Measurements from ENCODE around the gene PSMB5. TPM values are rescaled to one million over a fixed set of nuclear protein-coding genes. Genes with fewer than 3 reads are reported as not detected.
"Not testable (repeated sequence)": the region's sequence is repeated elsewhere in the genome, so short reads cannot be mapped to it uniquely, and the experiment has no call there.

PSMB5 gene
- total RNA-seq, 2 experiments from 2014 or later: 60.4 to 60.7 TPM

- Mint-ChIP-seq H3K4me1 (peaks cover 35% of the 10 kb centered on the region), H3K36me3 (ENCODE audit: low read depth) (no peaks in the 10 kb centered on the region), H3K27ac (no peak overlapping the region), H3K9me3 (no peaks in the 10 kb centered on the region), H3K4me3 (no peak overlapping the region), H3K27me3 (no peaks in the 10 kb centered on the region)
- no peak for DNase-seq
- CTCF ChIA-PET: no interaction called here
- POLR2A ChIA-PET: no interaction called here
Observed at GRCh38 chr14:23018107-23018506, 16.6 kb downstream of the PSMB5 start.

DNA sequence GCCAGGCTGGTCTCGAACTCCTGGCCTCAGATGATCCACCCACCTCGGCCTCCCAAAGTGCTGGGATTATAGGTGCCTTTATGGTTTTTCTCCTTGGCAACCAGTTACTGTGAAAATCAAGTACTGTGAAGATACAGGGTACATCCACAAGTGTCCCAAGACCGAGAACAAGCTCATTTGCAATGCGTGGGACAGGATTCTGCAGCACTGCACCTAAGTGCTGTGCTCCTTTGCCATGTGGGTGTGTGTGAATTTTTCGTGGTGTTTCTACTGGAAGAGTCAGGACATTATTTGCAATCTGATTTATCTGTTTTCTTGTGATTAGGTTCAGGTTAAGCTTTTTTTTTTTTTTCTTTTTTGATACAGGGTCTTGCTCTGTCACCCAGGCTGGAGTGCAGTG lies 17.6 kb downstream of the PSMB5 start:
- H3K36me3 Mint-ChIP-seq (ENCODE audit: low read depth): no peaks in the 10 kb centered on the region
- H3K9me3 Mint-ChIP-seq: no peaks in the 10 kb centered on the region
- ChIA-PET POLR2A (interaction anchor here (0.5 kb wide), 1 partner anchor 10 kb away, joined by 3 read pairs; no protein-coding TSS in a partner anchor), CTCF (interaction anchor here (0.5 to 1.6 kb wide), 9 partner anchors 10 to 418 kb away, joined by 3 to 10 read pairs (median 3); no protein-coding TSS in a partner anchor)
- no peak overlapping the region for H3K27ac Mint-ChIP-seq
- no peak overlapping the region for H3K4me3 Mint-ChIP-seq
- peaks cover 28% of the 10 kb centered on the region for H3K4me1 Mint-ChIP-seq
- no peak for DNase-seq
- H3K27me3 Mint-ChIP-seq: no peaks in the 10 kb centered on the region

- POLR2A ChIA-PET: no interaction called here
- no peak for DNase-seq
- Mint-ChIP-seq H3K27me3 (no peaks in the 10 kb centered on the region), H3K4me1 (peaks cover 16% of the 10 kb centered on the region), H3K9me3 (no peaks in the 10 kb centered on the region), H3K27ac (peak overlapping the region; percentile 16), H3K4me3 (no peak overlapping the region), H3K36me3 (ENCODE audit: low read depth) (no peaks in the 10 kb centered on the region)
- CTCF ChIA-PET: interaction anchor here (0.6 to 1.5 kb wide), 4 partner anchors 8 to 16 kb away, joined by 3 to 4 read pairs (median 4); no protein-coding TSS in a partner anchor
Observed at GRCh38 chr14:23015618-23016017, 19.1 kb downstream of the PSMB5 start.

DNA sequence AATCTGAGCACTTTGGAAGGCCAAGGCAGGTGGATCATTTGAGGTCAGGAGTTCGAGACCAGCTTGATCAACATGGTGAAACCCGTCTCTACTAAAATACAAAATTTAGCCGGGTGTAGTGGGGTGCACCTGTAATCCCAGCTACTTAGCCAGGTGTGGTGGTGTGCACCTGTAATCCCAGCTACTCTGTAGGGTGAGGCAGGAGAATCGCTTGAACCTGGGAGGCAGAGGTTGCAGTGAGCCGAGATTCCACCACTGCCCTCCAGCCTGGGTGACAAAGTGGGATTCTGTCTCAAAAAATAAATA lies 21.0 kb downstream of the PSMB5 start:
- peaks cover 25% of the 10 kb centered on the region for H3K4me1 Mint-ChIP-seq
- H3K9me3 Mint-ChIP-seq; H3K36me3 Mint-ChIP-seq (ENCODE audit: low read depth); DNase-seq; H3K27me3 Mint-ChIP-seq; H3K4me3 Mint-ChIP-seq; POLR2A ChIA-PET; H3K27ac Mint-ChIP-seq: not testable (repeated sequence)
- CTCF ChIA-PET: interaction anchor here (0.6 to 1.7 kb wide), 7 partner anchors 10 to 54 kb away, joined by 3 to 7 read pairs (median 3); partner anchors contain the start of gene CDH24

DNA sequence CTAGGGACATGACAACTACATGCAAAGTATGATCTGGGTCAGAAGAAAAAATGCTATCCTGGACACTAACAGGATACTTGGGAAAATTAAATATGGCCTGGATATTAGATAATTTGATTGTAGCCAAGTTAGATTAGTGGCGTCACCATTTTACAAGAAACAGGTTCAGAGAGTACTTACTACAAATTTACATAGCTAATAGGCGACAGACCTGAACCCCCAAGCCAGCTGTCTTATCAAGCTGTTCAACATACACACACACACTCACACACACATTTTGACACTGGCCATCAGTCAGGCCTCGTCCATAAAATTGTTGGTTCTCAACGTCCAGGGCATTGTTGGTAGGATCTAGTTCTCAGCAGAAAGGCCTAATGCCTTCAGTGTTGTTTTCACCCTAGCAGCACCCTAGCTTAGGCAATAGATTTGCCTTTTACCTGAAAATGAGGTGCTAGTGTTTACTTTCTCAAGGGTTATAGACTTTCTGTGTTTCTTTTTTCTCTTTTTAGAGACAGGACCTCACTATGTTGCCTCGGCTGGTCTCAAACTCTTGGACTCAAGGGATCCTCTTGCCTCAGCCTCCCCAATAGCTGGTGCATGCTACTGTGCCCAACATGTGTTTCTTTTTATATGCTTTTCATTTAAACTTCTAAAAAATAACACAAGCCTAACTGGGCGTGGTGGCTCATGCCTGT lies 21.5 kb downstream of the PSMB5 start:
- Mint-ChIP-seq H3K27me3 (no peaks in the 10 kb centered on the region), H3K36me3 (ENCODE audit: low read depth) (peaks cover 6% of the 10 kb centered on the region), H3K27ac (no peak overlapping the region), H3K4me3 (no peak overlapping the region), H3K9me3 (peaks cover 2% of the 10 kb centered on the region), H3K4me1 (peaks cover 30% of the 10 kb centered on the region)
- CTCF ChIA-PET: interaction anchor here (0.6 to 1.8 kb wide), 8 partner anchors 11 to 55 kb away, joined by 3 to 7 read pairs (median 3); partner anchors contain the start of gene CDH24
- POLR2A ChIA-PET: no interaction called here
- DNase-seq: no peak

DNA sequence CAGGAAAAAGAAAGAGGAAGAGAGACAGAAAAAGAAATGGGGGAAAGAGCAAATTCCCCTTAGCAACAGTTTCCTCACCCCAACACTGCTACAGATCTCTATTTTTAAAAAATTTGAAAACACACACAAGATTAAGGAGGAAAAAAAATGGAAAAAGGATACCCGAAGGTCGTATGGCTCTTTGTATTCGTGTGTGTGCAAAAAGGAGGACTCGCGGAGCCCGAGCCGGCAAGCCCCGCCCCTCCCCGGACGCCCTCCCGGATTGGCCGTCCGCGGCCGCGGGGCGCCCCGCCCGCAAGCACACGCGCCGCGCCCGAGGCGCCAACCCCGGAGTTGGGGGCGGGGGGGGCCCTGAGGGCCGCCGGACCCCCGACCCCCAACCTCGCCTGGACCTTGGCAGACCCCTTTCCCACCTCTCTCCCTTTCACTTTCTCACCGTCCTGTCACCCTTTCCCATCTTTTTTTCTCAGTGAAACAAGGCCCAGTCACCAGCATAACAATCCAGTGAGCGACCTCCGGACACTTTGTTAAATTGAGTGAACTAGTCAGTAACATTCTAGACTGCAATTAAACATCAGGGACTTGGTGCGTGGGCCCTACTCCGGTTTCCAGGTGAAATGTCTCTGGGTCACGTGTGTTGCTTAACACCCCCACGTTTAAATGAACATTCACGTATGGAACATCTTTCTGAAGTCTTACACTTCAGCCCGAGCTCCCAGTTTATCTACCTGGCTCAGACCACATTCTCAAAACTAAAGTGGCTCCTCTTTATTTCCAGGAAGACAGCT lies 24.6 kb downstream of the PSMB5 start, which contains the start of gene C14orf93:
TSS of gene C14orf93 (minus strand) at position 205 of the 788 bp plus-strand sequence. CDS start 11,120 bp downstream, outside the sequence.
- POLR2A ChIA-PET: no interaction called here
- Mint-ChIP-seq H3K4me1 (peaks cover 47% of the 10 kb centered on the region), H3K27me3 (no peaks in the 10 kb centered on the region), H3K9me3 (peaks cover 2% of the 10 kb centered on the region), H3K4me3 (peak within 1 kb of the TSS; percentile 95), H3K36me3 (ENCODE audit: low read depth) (peaks cover 6% of the 10 kb centered on the region), H3K27ac (peak within 1 kb of the TSS; percentile 92)
- CTCF ChIA-PET: interaction anchor here (0.6 to 1.3 kb wide), 3 partner anchors 25 to 1098 kb away, joined by 3 to 7 read pairs (median 3); no protein-coding TSS in a partner anchor
- DNase-seq: peak; percentile 85

- H3K4me1 Mint-ChIP-seq: peaks cover 50% of the 10 kb centered on the region
Observed at GRCh38 chr14:23009483-23009938, 25.2 kb downstream of the PSMB5 start.

GRCh38 chr14:23008831-23009230 lies 25.9 kb downstream of the PSMB5 start:
- Mint-ChIP-seq H3K4me1 (peaks cover 50% of the 10 kb centered on the region), H3K4me3 (peak overlapping the region; percentile 95), H3K9me3 (peaks cover 2% of the 10 kb centered on the region), H3K27me3 (no peaks in the 10 kb centered on the region), H3K27ac (peak overlapping the region; percentile 92), H3K36me3 (ENCODE audit: low read depth) (peaks cover 6% of the 10 kb centered on the region)
- no peak for DNase-seq
- CTCF ChIA-PET: interaction anchor here (0.9 to 2.0 kb wide), 4 partner anchors 15 to 48 kb away, joined by 3 to 7 read pairs (median 3); no protein-coding TSS in a partner anchor
- POLR2A ChIA-PET: no interaction called here

More at GRCh38 chr14:23009483-23009938, 25.2 kb downstream of the PSMB5 start:
- peak overlapping the region; percentile 95 for H3K4me3 Mint-ChIP-seq
- CTCF ChIA-PET: no interaction called here
- peaks cover 2% of the 10 kb centered on the region for H3K9me3 Mint-ChIP-seq
- peak overlapping the region; percentile 92 for H3K27ac Mint-ChIP-seq
- no peaks in the 10 kb centered on the region for H3K27me3 Mint-ChIP-seq
- H3K36me3 Mint-ChIP-seq (ENCODE audit: low read depth): peaks cover 6% of the 10 kb centered on the region
- no peak for DNase-seq
- POLR2A ChIA-PET: no interaction called here

DNA sequence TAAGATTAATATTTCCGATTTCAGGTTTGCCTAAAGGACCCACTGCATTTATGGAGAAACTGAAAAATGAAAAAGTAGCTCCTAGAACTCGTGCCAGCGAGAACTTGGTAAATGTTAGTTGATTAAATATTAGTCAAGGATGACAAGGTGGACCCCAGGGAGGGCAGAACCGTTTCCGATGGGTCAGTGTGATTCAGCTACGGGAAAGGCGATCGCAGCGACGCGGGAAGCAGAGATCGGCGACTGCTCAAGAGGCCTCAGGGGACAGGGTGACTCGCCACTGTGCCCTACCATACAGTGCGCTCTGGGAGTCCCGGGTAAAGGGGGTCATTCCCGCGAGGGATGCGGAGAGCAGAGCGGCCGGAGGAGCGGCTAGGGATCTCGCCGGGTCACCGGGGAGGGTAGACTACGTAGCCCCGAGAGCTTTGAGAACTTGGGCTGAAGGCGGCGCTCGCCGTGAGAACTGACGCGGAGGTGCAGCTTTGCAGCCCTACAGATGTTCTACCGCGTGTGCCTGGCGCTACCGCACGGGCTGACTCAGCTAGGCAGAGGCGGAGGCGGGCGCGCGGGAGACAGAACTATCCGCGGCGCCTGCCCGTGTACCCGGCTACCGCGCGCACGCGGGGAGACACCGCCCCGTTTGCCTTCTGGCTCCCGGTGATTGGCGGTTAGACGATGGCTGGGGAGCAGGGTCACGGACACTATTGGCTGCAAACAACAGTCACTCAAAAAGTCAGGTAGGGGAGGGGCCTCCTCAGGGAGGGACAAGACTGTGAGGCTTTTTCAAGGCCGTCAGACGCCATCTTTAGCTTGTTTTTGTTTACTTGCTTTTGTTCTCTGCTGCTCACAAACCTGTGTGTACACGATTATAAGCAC lies 27.9 kb downstream of the PSMB5 start:
- peaks cover 2% of the 10 kb centered on the region for H3K9me3 Mint-ChIP-seq
- peak overlapping the region; percentile 92 for H3K27ac Mint-ChIP-seq
- H3K4me3 Mint-ChIP-seq: peak overlapping the region; percentile 91
- H3K36me3 Mint-ChIP-seq (ENCODE audit: low read depth): peaks cover 6% of the 10 kb centered on the region
- peaks cover 50% of the 10 kb centered on the region for H3K4me1 Mint-ChIP-seq
- peak; percentile 98 for DNase-seq
- H3K27me3 Mint-ChIP-seq: no peaks in the 10 kb centered on the region
- ChIA-PET CTCF (interaction anchor here (0.7 to 2.5 kb wide), 24 partner anchors 8 to 1010 kb away, joined by 3 to 25 read pairs (median 4); partner anchors contain the start of genes AJUBA, CDH24, PRMT5 and PSMB5), POLR2A (interaction anchor here (0.5 to 1.4 kb wide), 8 partner anchors 10 to 1208 kb away, joined by 3 to 6 read pairs (median 3); partner anchors contain the start of genes ACIN1, C14orf119 and PRMT5)

DNA sequence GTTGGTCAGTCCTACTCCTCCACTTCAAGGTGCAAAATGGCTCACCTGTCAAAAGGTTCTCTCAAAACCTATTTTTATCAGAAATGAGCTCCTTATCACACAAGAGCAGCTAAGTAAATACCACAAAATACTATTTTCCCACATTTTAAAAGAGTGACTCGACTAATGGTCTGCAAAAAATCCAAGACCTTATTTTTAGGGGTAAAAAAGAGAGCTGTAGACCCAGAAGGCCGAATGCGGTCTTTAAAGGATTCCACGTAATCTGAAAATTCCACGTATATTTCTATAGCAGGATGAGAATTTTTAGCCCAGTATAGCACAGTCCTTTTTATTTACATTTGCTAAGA lies 28.5 kb downstream of the PSMB5 start:
- H3K27me3 Mint-ChIP-seq: no peaks in the 10 kb centered on the region
- peak overlapping the region; percentile 91 for H3K4me3 Mint-ChIP-seq
- DNase-seq: no peak
- H3K36me3 Mint-ChIP-seq (ENCODE audit: low read depth): peaks cover 6% of the 10 kb centered on the region
- H3K9me3 Mint-ChIP-seq: peaks cover 2% of the 10 kb centered on the region
- peak overlapping the region; percentile 92 for H3K27ac Mint-ChIP-seq
- CTCF ChIA-PET: interaction anchor here (0.7 to 2.5 kb wide), 16 partner anchors 9 to 1009 kb away, joined by 3 to 25 read pairs (median 6); partner anchors contain the start of genes AJUBA, CDH24, PRMT5 and RBM23
- POLR2A ChIA-PET: interaction anchor here (0.6 to 1.4 kb wide), 3 partner anchors 15 to 1208 kb away, joined by 3 to 6 read pairs (median 5); partner anchors contain the start of gene PRMT5
- peaks cover 48% of the 10 kb centered on the region for H3K4me1 Mint-ChIP-seq

DNA sequence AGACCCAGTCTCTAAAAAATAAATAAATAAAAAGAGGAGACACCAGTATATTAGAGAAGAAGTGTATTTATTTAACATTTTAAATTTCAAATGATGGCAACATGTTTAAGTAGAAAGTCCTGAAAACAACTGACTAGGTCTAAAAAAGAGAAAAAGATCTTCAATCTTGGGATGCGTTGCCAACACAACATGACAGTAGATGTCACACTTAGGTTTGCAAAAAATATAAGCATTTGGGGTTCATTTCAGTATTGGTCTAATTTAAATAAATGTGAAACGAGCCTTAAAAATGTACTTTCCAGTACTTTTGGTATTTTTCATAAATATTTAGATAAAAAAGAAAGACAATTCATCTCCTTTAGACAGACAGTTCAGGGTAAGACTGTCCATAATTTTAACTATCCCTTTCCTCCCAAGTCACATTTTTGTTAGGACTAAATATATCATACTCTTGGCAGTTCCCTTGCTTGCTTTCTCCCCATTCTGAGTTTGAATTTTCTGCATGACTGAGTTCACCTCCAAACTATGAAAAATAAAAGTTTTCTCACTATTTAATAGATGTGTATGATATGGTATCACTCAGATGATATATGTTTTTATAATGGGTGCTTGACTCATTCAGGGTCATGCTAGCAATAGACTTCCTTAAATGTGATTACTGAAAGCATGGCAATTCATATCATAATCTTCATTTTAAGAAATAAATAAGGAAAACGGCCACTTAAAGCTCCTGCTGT lies 29.1 kb downstream of the PSMB5 start:
- CTCF ChIA-PET: interaction anchor here (0.7 to 2.5 kb wide), 10 partner anchors 10 to 288 kb away, joined by 3 to 25 read pairs (median 10); partner anchors contain the start of genes AJUBA and PRMT5
- Mint-ChIP-seq H3K9me3 (peaks cover 2% of the 10 kb centered on the region), H3K4me3 (peak overlapping the region; percentile 91), H3K27ac (peak overlapping the region; percentile 92), H3K27me3 (no peaks in the 10 kb centered on the region), H3K4me1 (peaks cover 47% of the 10 kb centered on the region), H3K36me3 (ENCODE audit: low read depth) (peaks cover 6% of the 10 kb centered on the region)
- POLR2A ChIA-PET: interaction anchor here (1.4 kb wide), 1 partner anchor 15 kb away, joined by 5 read pairs; no protein-coding TSS in a partner anchor
- DNase-seq: no peak

Data from activated CD4-positive, alpha-beta T cell treated with anti-CD3 and anti-CD28 coated beads, Interleukin-2, amount 10 ng/mL, durations not matched to agents 7 days and 5 days (primary cell).